ENCODE results near the gene ZNF385C.
"Not testable (repeated sequence)": the region's sequence is repeated elsewhere in the genome, so short reads cannot be mapped to it uniquely, and the experiment has no call there.

The ZNF385C gene

GRCh38 chr17:42097691-42098631, at the start of gene ZNF385C:
ZNF385C (minus strand) TSS chr17:42098473; CDS start chr17:42063056, 35,417 bp downstream.
- Histone ChIP-seq H3K27ac (ENCODE audit: low read length) (no peak within 1 kb of the TSS), H3K27me3 (ENCODE audit: control insufficient read depth, insufficient read depth, low read length) (peaks cover 13% of the 10 kb centered on the region; the same call in 1 of the 2 replicates), H3K4me1 (ENCODE audit: control insufficient read depth, insufficient read depth, low read length) (no peaks in the 10 kb centered on the region; the same call in 1 of the 2 replicates), H3K9me3 (ENCODE audit: control insufficient read depth, insufficient read depth, low read length) (no peaks in the 10 kb centered on the region), H3K36me3 (ENCODE audit: control insufficient read depth, insufficient read depth, low read length) (peaks cover 3% of the 10 kb centered on the region; the same call in 1 of the 2 replicates), H3K4me3 (ENCODE audit: low read length) (peak within 1 kb of the TSS; percentile 24; the same call in 1 of the 2 replicates)
- DNase-seq (ENCODE audit: low read depth, low spot score) = no peak
- WGBS (ENCODE audit: insufficient coverage, insufficient read length) = no CpG with 5 or more reads among the region's 52 CpGs

- H3K4me1 ChIP-seq (ENCODE audit: control insufficient read depth, insufficient read depth, low read length) = no peaks in the 10 kb centered on the region
- no peak overlapping the region for H3K4me3 ChIP-seq (ENCODE audit: low read length)
- no peaks in the 10 kb centered on the region for H3K9me3 ChIP-seq (ENCODE audit: control insufficient read depth, insufficient read depth, low read length)
- H3K36me3 ChIP-seq (ENCODE audit: control insufficient read depth, insufficient read depth, low read length) = no peaks in the 10 kb centered on the region
- no peaks in the 10 kb centered on the region for H3K27me3 ChIP-seq (ENCODE audit: control insufficient read depth, insufficient read depth, low read length)
- no CpG with 5 or more reads among the region's 13 CpGs for WGBS (ENCODE audit: insufficient coverage, insufficient read length)
- DNase-seq (ENCODE audit: low read depth, low spot score) = no peak
- no peak overlapping the region for H3K27ac ChIP-seq (ENCODE audit: low read length)
These were observed 48.8 kb upstream of the ZNF385C start for GRCh38 chr17:42146911-42147607.

GRCh38 chr17:42143138-42143537, 44.9 kb upstream of the ZNF385C start:
- DNase-seq (ENCODE audit: low read depth, low spot score); H3K36me3 ChIP-seq (ENCODE audit: control insufficient read depth, insufficient read depth, low read length); H3K4me3 ChIP-seq (ENCODE audit: low read length); H3K4me1 ChIP-seq (ENCODE audit: control insufficient read depth, insufficient read depth, low read length); H3K27me3 ChIP-seq (ENCODE audit: control insufficient read depth, insufficient read depth, low read length); H3K9me3 ChIP-seq (ENCODE audit: control insufficient read depth, insufficient read depth, low read length); H3K27ac ChIP-seq (ENCODE audit: low read length): not testable (repeated sequence)
- no CpG with 5 or more reads among the region's 4 CpGs for WGBS (ENCODE audit: insufficient coverage, insufficient read length)

- Histone ChIP-seq H3K9me3 (ENCODE audit: control insufficient read depth, insufficient read depth, low read length) (no peaks in the 10 kb centered on the region), H3K4me3 (ENCODE audit: low read length) (no peak overlapping the region), H3K27me3 (ENCODE audit: control insufficient read depth, insufficient read depth, low read length) (no peaks in the 10 kb centered on the region), H3K27ac (ENCODE audit: low read length) (no peak overlapping the region), H3K4me1 (ENCODE audit: control insufficient read depth, insufficient read depth, low read length) (no peaks in the 10 kb centered on the region; the same call in 1 of the 2 replicates), H3K36me3 (ENCODE audit: control insufficient read depth, insufficient read depth, low read length) (peaks cover 4% of the 10 kb centered on the region; the same call in 1 of the 2 replicates)
- DNase-seq (ENCODE audit: low read depth, low spot score) = no peak
- WGBS (ENCODE audit: insufficient coverage, insufficient read length) = no CpG with 5 or more reads among the region's 7 CpGs
These were observed 44.2 kb upstream of the ZNF385C start for GRCh38 chr17:42142371-42142896.

- no peak overlapping the region for H3K4me3 ChIP-seq (ENCODE audit: low read length)
- no peaks in the 10 kb centered on the region for H3K27me3 ChIP-seq (ENCODE audit: control insufficient read depth, insufficient read depth, low read length)
- peaks cover 4% of the 10 kb centered on the region; the same call in 1 of the 2 replicates for H3K36me3 ChIP-seq (ENCODE audit: control insufficient read depth, insufficient read depth, low read length)
- DNase-seq (ENCODE audit: low read depth, low spot score) = no peak
- H3K27ac ChIP-seq (ENCODE audit: low read length) = no peak overlapping the region
- no CpG with 5 or more reads among the region's 8 CpGs for WGBS (ENCODE audit: insufficient coverage, insufficient read length)
- no peaks in the 10 kb centered on the region for H3K9me3 ChIP-seq (ENCODE audit: control insufficient read depth, insufficient read depth, low read length)
- no peaks in the 10 kb centered on the region; the same call in 1 of the 2 replicates for H3K4me1 ChIP-seq (ENCODE audit: control insufficient read depth, insufficient read depth, low read length)
These were observed 43.1 kb upstream of the ZNF385C start for GRCh38 chr17:42141382-42141781.

GRCh38 chr17:42140690-42141089, 42.4 kb upstream of the ZNF385C start:
- WGBS (ENCODE audit: insufficient coverage, insufficient read length) = no CpG with 5 or more reads among the region's 7 CpGs
- not testable (repeated sequence) for H3K4me1 ChIP-seq (ENCODE audit: control insufficient read depth, insufficient read depth, low read length); H3K9me3 ChIP-seq (ENCODE audit: control insufficient read depth, insufficient read depth, low read length); H3K4me3 ChIP-seq (ENCODE audit: low read length); H3K36me3 ChIP-seq (ENCODE audit: control insufficient read depth, insufficient read depth, low read length); H3K27me3 ChIP-seq (ENCODE audit: control insufficient read depth, insufficient read depth, low read length); H3K27ac ChIP-seq (ENCODE audit: low read length); DNase-seq (ENCODE audit: low read depth, low spot score)

- no peak for DNase-seq (ENCODE audit: low read depth, low spot score)
- no peak overlapping the region for H3K4me3 ChIP-seq (ENCODE audit: low read length)
- no peaks in the 10 kb centered on the region for H3K9me3 ChIP-seq (ENCODE audit: control insufficient read depth, insufficient read depth, low read length)
- H3K27ac ChIP-seq (ENCODE audit: low read length) = no peak overlapping the region
- no peaks in the 10 kb centered on the region for H3K27me3 ChIP-seq (ENCODE audit: control insufficient read depth, insufficient read depth, low read length)
- peaks cover 4% of the 10 kb centered on the region; the same call in 1 of the 2 replicates for H3K36me3 ChIP-seq (ENCODE audit: control insufficient read depth, insufficient read depth, low read length)
- no CpG with 5 or more reads among the region's 7 CpGs for WGBS (ENCODE audit: insufficient coverage, insufficient read length)
- no peaks in the 10 kb centered on the region; the same call in 1 of the 2 replicates for H3K4me1 ChIP-seq (ENCODE audit: control insufficient read depth, insufficient read depth, low read length)
These were observed 40.6 kb upstream of the ZNF385C start for GRCh38 chr17:42138749-42139492.

GRCh38 chr17:42136654-42137051, 38.4 kb upstream of the ZNF385C start:
- Histone ChIP-seq H3K9me3 (ENCODE audit: control insufficient read depth, insufficient read depth, low read length) (no peaks in the 10 kb centered on the region), H3K27me3 (ENCODE audit: control insufficient read depth, insufficient read depth, low read length) (no peaks in the 10 kb centered on the region), H3K27ac (ENCODE audit: low read length) (no peak overlapping the region), H3K36me3 (ENCODE audit: control insufficient read depth, insufficient read depth, low read length) (peaks cover 4% of the 10 kb centered on the region; the same call in 1 of the 2 replicates), H3K4me1 (ENCODE audit: control insufficient read depth, insufficient read depth, low read length) (no peaks in the 10 kb centered on the region; the same call in 1 of the 2 replicates), H3K4me3 (ENCODE audit: low read length) (no peak overlapping the region)
- no peak for DNase-seq (ENCODE audit: low read depth, low spot score)
- WGBS (ENCODE audit: insufficient coverage, insufficient read length) = no CpG with 5 or more reads among the region's 3 CpGs

- no peak for DNase-seq (ENCODE audit: low read depth, low spot score)
- Histone ChIP-seq H3K27ac (ENCODE audit: low read length) (no peak overlapping the region), H3K36me3 (ENCODE audit: control insufficient read depth, insufficient read depth, low read length) (no peaks in the 10 kb centered on the region), H3K27me3 (ENCODE audit: control insufficient read depth, insufficient read depth, low read length) (no peaks in the 10 kb centered on the region), H3K4me3 (ENCODE audit: low read length) (no peak overlapping the region), H3K9me3 (ENCODE audit: control insufficient read depth, insufficient read depth, low read length) (no peaks in the 10 kb centered on the region), H3K4me1 (ENCODE audit: control insufficient read depth, insufficient read depth, low read length) (no peaks in the 10 kb centered on the region; the same call in 1 of the 2 replicates)
- WGBS (ENCODE audit: insufficient coverage, insufficient read length) = no CpG with 5 or more reads among the region's 15 CpGs
These were observed 37.7 kb upstream of the ZNF385C start for GRCh38 chr17:42135664-42136653.
